Skeletal muscle cell (primary cell): ENCODE results near the gene PBXIP1.
A peak's percentile ranks its signal among the peaks of the same experiment; 100 is the strongest.

Source experiments
- DNase-seq: peaks from one replicate; pipeline ENCODE4 v3.0.0-alpha.2; 2010; ENCODE audit warnings: low read depth
- H3K4me3 ChIP-seq: 2 replicates; pipeline ENCODE4 v1.5.1; 2011; ENCODE audit warnings: low read depth, mild to moderate bottlenecking, control low read depth, low read length, moderate library complexity

The PBXIP1 gene, protein sequence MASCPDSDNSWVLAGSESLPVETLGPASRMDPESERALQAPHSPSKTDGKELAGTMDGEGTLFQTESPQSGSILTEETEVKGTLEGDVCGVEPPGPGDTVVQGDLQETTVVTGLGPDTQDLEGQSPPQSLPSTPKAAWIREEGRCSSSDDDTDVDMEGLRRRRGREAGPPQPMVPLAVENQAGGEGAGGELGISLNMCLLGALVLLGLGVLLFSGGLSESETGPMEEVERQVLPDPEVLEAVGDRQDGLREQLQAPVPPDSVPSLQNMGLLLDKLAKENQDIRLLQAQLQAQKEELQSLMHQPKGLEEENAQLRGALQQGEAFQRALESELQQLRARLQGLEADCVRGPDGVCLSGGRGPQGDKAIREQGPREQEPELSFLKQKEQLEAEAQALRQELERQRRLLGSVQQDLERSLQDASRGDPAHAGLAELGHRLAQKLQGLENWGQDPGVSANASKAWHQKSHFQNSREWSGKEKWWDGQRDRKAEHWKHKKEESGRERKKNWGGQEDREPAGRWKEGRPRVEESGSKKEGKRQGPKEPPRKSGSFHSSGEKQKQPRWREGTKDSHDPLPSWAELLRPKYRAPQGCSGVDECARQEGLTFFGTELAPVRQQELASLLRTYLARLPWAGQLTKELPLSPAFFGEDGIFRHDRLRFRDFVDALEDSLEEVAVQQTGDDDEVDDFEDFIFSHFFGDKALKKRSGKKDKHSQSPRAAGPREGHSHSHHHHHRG

GRCh38 chr1:154955718-154956543 is at the start of gene PBXIP1:
Gene PBXIP1 (minus strand): TSS chr1:154956099. CDS start chr1:154953721, 2,378 bp downstream.
- H3K4me3 ChIP-seq = peak within 1 kb of the TSS; percentile 65
- DNase-seq = peak; percentile 63

GRCh38 chr1:155005076-155006011 is 49.4 kb upstream of the PBXIP1 start:
- DNase-seq = no peak
- H3K4me3 ChIP-seq = no peak overlapping the region

- DNase-seq = no peak
- peak overlapping the region; percentile 85 for H3K4me3 ChIP-seq
Measured at GRCh38 chr1:155004352-155005075, 48.6 kb upstream of the PBXIP1 start.

DNA sequence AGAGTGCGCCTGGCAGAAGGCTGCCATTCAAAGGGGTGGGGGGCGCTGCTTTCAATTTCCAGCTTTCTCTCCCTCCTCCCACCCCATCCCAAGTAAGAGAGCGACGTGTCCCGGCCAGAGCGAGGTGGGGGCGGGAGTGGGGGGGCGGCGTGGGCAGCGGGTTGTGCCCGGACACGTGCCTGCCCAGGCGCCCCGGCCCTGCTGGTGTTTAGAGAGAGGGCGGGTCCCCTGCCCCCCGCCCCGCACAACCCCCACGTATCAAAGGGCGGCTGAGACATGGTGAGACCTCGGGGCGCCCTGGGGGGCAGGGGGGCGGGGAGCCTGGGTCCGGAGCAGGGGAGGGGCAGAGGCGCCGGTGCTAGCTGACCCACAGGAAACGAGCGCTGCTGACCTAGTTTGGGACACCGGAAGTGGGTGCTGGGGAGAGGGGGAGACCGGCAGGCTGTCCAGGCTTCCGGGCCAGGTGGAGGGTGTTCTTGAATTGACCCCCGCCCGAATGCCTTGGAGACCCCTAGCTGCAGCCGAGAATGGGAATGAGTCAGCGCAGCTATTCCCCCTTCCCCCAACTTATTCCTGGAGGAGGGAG is 48.0 kb upstream of the PBXIP1 start:
- DNase-seq = no peak
- H3K4me3 ChIP-seq = peak overlapping the region; percentile 85

GRCh38 chr1:155003227-155003765 is 47.4 kb upstream of the PBXIP1 start:
- no peak for DNase-seq
- peak overlapping the region; percentile 85 for H3K4me3 ChIP-seq

DNA sequence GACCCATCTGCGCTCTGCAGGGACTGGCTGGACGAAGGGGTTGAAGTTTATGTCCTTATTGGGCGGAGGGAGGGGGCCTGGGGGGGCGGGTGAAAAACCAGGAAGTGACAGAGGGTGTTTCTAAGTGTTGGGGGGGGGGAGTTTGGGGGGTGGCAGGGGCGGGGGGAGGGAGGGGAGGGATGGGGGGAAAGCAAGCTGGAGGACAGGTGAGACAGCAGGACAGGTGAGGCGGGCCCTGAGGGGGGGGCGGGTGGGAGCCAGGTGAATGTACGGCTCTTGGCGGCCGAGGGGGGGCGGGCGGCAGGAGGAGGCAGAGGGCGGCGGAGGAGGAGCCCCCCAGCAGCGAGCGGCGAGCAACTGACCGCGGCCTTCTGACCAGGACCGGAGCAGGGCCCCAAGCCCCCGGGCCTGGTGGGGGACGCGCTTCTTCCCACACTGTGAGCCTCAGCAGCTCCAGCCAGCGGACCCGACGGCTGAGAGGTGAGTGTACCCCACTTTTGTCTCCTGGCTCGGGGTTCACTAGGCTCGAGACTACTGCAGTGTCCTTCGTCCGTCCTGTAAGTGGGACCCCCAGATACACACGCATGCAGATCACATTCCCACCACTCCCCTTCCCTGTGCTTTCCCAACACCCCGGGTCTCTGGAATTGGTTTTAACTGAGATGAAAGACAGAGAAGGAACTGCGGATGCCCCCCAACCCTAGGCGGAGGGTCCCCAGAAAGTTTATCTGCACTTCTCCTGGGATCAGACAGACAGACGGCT is 46.7 kb upstream of the PBXIP1 start, which contains the start of gene ZBTB7B:
ZBTB7B (plus strand) TSS at position 339 of the 763 bp plus-strand sequence. CDS start 11,859 bp downstream, outside the sequence.
- H3K4me3 ChIP-seq = peak within 1 kb of the TSS; percentile 85
- DNase-seq = no peak

- H3K4me3 ChIP-seq = peak overlapping the region; percentile 66
- DNase-seq = peak; percentile 96
Measured at GRCh38 chr1:155001675-155002463, 46.0 kb upstream of the PBXIP1 start.

GRCh38 chr1:155001425-155001674 is 45.5 kb upstream of the PBXIP1 start:
- DNase-seq = no peak

GRCh38 chr1:155000726-155001424 is 45.0 kb upstream of the PBXIP1 start:
- H3K4me3 ChIP-seq = peak overlapping the region; percentile 66
- peak; percentile 67 for DNase-seq

More at GRCh38 chr1:155001425-155001674, 45.5 kb upstream of the PBXIP1 start:
- H3K4me3 ChIP-seq = peak overlapping the region; percentile 66

- H3K4me3 ChIP-seq = peak overlapping the region; percentile 66
- no peak for DNase-seq
Measured at GRCh38 chr1:155000411-155000725, 44.5 kb upstream of the PBXIP1 start.

GRCh38 chr1:154999571-155000410 is 43.9 kb upstream of the PBXIP1 start:
- DNase-seq = no peak
- peak overlapping the region; percentile 66 for H3K4me3 ChIP-seq

DNA sequence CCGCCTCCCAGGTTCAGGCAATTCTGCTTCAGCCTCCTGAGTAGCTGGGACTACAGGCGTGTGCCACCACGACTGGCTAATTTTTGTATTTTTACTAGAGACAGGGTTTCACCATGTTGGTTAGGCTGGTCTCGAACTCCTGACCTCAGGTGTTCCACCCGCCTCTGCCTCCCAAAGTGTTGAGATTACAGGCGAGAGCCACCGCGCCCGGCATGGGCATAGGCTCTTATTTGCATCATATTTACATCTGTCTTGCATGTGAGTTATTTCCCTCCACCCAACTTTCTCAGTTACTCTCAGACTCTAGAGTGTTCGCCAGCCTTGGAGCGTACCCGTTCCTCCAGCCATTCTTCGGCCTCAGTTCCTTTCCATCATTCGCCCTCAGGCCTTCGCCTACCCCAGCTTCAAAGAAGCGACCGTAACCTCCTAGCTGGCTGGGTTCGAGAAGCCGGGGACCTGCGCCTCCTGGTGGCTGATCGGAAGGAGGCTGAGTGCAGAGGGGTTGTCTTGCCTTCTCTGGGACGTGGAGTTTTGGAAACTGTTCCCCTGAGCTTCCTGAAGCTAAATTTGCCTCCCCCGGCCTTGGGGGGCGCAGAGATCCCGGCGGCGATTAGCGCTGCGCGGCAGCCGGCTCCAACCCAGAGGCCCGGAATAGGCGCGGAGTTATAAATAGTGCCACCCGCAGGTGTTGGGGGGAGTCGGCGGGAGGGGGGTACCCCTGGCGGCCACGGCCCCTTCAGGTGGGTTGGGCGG is 43.1 kb upstream of the PBXIP1 start:
- peak overlapping the region; percentile 66 for H3K4me3 ChIP-seq
- no peak for DNase-seq

GRCh38 chr1:154998201-154998780 is 42.4 kb upstream of the PBXIP1 start:
- no peak for DNase-seq
- no peak overlapping the region for H3K4me3 ChIP-seq
